Measurements from ENCODE around the gene UMODL1.

The UMODL1 gene

DNA sequence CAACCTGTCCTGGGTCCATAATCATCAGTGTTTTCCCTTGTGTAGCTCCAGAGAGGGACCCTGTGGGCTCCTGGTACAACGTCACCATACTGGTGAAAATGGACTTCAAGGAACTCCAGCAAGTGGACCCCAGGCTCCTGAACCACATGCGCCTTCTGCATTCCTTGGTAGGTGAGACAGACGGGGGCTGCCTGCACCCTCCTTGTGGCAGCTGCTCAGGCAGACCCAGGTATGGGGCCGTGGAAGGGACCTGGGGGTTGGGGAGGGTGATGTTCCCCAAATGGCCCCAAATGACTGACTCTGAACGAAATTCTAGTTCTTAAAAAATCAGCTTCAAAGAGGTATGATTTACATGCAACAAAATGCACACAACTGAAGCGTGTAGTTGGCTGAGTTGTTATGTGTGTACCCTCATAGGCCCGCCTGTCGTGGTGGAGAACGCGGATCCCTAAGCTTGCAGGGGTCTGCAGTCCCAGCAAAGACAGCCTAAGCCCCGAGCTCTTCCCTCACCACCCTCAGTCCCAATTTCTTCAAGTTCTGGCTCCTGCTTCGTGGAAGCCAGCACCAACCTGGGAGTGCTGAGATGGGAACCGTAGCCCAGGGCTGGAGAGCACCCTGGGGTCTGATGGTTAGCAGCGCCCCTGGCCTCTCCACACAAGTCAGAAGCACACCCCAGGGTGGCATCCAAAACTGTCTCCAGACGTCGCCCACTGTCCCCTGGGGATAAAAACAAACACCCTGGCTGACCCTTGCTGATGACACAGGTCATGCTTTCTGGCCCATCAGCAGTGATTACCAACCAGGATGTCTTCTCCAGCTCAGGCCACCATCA lies 14.3 kb downstream of the UMODL1 start:
- Histone ChIP-seq H3K27ac (ENCODE audit: low read depth, low read length) (no peak overlapping the region), H3K4me3 (ENCODE audit: low read depth in 1 of 2, low read length in 2 of 2) (no peak overlapping the region), H3K9me3 (ENCODE audit: low read length) (no peaks in the 10 kb centered on the region), H3K9ac (ENCODE audit: low read length) (no peak overlapping the region), H3K36me3 (ENCODE audit: insufficient read depth, low read length) (no peaks in the 10 kb centered on the region), H3K4me1 (ENCODE audit: insufficient read depth, low read length) (peaks cover 7% of the 10 kb centered on the region), H3K27me3 (ENCODE audit: control insufficient read depth in 1 of 2, insufficient read depth in 2 of 2, low read length in 2 of 2) (no peaks in the 10 kb centered on the region)

DNA sequence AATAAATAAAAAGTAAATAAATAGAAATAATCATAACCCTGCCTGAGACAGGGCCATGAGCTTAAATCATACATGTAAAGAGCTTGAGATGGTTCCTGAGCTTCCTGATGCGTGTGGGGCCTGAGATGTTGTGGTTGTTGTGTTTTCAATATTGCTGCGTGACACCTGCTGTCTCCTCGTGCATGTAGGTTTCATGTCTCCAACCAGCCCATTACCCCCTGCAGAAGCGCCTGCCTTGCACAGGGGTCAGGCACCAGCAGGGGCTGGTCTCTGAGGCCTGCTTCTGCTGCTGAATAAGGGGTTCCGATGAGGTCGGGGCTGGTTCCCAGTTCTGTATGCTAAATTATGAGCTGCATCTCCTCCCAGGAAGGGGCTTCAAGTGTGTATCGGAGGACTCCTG lies 15.9 kb downstream of the UMODL1 start:
- Histone ChIP-seq H3K27ac (ENCODE audit: low read depth, low read length) (no peak overlapping the region), H3K36me3 (ENCODE audit: insufficient read depth, low read length) (no peaks in the 10 kb centered on the region), H3K27me3 (ENCODE audit: control insufficient read depth in 1 of 2, insufficient read depth in 2 of 2, low read length in 2 of 2) (no peaks in the 10 kb centered on the region)

DNA sequence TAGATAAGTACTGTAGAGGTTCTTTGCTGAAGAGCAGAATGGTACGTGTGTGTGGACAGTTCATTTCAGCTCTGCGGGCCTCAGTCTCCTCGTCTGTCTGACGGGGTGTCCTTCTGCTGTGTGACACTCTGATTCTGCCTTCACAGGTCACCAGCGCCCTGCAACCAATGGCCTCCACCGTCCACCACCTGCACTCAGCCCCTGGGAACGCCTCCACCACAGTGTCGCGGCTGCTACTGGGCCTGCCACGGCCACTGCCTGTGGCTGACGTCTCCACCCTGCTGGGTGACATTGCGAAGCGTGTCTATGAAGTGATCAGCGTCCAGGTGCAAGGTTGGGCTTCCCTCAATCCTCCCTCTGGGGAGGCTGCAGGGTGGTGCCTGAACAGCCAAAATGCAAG lies 17.0 kb downstream of the UMODL1 start:
- no peak overlapping the region for H3K9ac ChIP-seq (ENCODE audit: low read length)
- H3K27ac ChIP-seq (ENCODE audit: low read depth, low read length) = no peak overlapping the region
- no peaks in the 10 kb centered on the region for H3K9me3 ChIP-seq (ENCODE audit: low read length)
- no peak overlapping the region for H3K4me3 ChIP-seq (ENCODE audit: low read depth in 1 of 2, low read length in 2 of 2)
- H3K4me1 ChIP-seq (ENCODE audit: insufficient read depth, low read length) = no peaks in the 10 kb centered on the region
- H3K27me3 ChIP-seq (ENCODE audit: control insufficient read depth in 1 of 2, insufficient read depth in 2 of 2, low read length in 2 of 2) = no peaks in the 10 kb centered on the region
- no peaks in the 10 kb centered on the region for H3K36me3 ChIP-seq (ENCODE audit: insufficient read depth, low read length)

More for the DNA sequence above, 15.9 kb downstream of the UMODL1 start:
- no peaks in the 10 kb centered on the region for H3K4me1 ChIP-seq (ENCODE audit: insufficient read depth, low read length)
- no peaks in the 10 kb centered on the region for H3K9me3 ChIP-seq (ENCODE audit: low read length)
- no peak overlapping the region for H3K4me3 ChIP-seq (ENCODE audit: low read depth in 1 of 2, low read length in 2 of 2)
- H3K9ac ChIP-seq (ENCODE audit: low read length) = no peak overlapping the region

DNA sequence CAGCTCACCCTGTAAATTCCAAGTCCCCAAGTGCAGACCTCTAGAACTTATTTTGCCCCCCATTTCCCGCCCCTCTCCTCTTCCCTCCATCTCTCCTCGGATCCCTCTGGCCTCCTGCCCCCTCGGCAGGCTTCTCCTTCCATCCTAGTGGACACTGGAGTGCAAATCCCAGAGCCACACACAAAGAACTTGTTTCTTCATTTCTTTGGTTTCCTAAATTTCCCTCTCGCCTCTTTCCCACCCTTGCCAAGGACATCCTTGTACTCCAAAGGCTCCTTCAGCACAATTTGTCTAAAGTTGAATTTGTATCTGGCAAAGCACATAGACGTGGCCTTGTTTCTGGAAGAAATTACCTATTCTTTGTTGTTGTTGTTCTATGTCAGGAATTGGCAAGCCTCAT lies 17.5 kb downstream of the UMODL1 start:
- Histone ChIP-seq H3K9ac (ENCODE audit: low read length) (no peak overlapping the region), H3K27ac (ENCODE audit: low read depth, low read length) (no peak overlapping the region), H3K9me3 (ENCODE audit: low read length) (no peaks in the 10 kb centered on the region), H3K27me3 (ENCODE audit: control insufficient read depth in 1 of 2, insufficient read depth in 2 of 2, low read length in 2 of 2) (no peaks in the 10 kb centered on the region), H3K4me1 (ENCODE audit: insufficient read depth, low read length) (no peaks in the 10 kb centered on the region), H3K36me3 (ENCODE audit: insufficient read depth, low read length) (no peaks in the 10 kb centered on the region), H3K4me3 (ENCODE audit: low read depth in 1 of 2, low read length in 2 of 2) (no peak overlapping the region)

DNA sequence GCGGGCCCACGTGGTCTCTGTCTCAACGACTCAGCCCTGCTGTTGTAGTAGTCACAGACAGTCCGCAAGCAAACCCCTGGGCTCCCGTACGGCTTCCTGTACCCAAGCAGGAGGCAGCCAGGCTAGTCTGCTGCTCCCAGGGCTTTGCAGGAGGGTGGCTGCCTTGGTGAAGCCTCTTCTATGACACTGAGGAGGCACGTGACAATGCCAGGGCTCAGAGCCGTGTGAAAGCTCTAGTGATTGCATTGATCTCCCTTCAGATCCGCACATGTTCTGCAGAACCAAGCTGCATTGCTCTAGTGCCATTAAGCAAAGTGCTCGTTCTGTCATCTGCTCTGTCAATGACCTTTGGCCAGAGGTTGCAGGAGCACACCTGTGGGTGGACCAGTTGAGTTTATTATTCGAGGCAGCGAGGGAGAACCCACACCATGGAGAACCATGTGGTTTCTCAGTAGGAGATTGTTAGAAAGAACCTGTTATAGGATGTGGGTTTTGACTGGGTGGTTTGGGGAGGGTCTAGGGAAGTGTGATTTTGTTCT lies 18.0 kb downstream of the UMODL1 start:
- Histone ChIP-seq H3K27ac (ENCODE audit: low read depth, low read length) (no peak overlapping the region), H3K4me3 (ENCODE audit: low read depth in 1 of 2, low read length in 2 of 2) (no peak overlapping the region), H3K4me1 (ENCODE audit: insufficient read depth, low read length) (no peaks in the 10 kb centered on the region), H3K36me3 (ENCODE audit: insufficient read depth, low read length) (no peaks in the 10 kb centered on the region), H3K9ac (ENCODE audit: low read length) (no peak overlapping the region), H3K27me3 (ENCODE audit: control insufficient read depth in 1 of 2, insufficient read depth in 2 of 2, low read length in 2 of 2) (no peaks in the 10 kb centered on the region), H3K9me3 (ENCODE audit: low read length) (no peaks in the 10 kb centered on the region)

DNA sequence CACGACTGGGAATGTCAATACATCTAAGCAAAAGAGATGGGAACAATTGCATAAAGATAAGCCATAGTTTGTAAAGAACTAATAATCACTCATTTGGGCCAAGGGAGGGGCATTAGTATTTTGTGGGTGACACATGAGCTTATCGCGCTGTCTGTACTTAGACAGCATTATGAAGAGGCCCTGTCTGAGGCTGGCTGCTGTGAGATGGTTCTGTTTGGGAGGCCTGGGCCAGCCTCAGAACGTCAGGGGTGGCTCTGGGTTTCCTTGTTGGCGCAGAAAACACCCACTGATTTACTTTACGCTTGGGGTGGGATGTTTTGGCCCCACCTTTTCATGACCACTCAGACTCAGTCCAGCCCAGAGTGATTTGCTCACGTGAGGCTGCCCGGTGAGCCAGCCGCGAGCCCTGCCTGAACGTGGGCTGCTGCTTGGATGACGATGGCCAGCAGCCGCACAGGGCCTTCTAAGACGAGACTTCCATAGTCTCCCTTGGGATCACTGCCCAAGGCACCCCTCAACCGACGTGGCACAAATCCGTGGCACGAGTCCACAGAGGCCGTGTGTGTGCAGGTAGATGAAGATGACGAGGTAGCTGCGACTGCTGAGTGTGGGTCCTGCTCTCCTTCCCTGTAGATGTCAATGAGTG lies 18.7 kb downstream of the UMODL1 start:
- H3K4me3 ChIP-seq (ENCODE audit: low read depth in 1 of 2, low read length in 2 of 2) = no peak overlapping the region

DNA sequence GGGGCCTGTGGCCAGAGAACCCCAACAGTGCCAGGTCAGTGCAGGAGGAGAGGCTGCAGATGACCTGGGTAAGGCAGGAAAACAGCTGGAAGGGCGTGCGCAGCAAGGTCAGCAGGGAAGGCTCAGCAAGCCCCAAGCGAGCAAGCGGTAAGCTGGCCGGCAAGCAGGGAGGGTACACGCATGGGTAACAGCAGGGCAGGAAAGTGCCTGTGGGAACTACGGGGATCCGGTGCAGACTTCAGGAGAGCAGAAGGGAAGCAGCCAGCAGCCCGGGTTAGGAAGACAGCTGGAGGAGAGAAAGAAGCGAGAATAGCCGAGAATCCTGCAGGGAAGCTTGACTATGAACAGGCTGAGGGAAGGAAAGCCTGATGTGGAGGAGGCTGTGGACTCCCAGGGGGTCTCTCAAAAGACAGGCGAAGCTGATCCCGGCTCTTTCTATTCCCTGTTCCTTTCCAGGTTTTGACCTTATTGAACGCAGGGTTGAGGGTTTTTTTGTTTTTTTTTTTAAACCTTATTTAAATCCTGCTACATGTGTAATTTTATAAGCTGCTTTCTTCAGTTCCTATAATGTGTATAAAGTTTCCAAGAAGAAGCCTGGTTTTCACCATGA lies 20.9 kb downstream of the UMODL1 start:
- Histone ChIP-seq H3K4me1 (ENCODE audit: insufficient read depth, low read length) (no peaks in the 10 kb centered on the region), H3K9ac (ENCODE audit: low read length) (no peak overlapping the region), H3K4me3 (ENCODE audit: low read depth in 1 of 2, low read length in 2 of 2) (no peak overlapping the region), H3K9me3 (ENCODE audit: low read length) (no peaks in the 10 kb centered on the region), H3K36me3 (ENCODE audit: insufficient read depth, low read length) (no peaks in the 10 kb centered on the region), H3K27me3 (ENCODE audit: control insufficient read depth in 1 of 2, insufficient read depth in 2 of 2, low read length in 2 of 2) (no peaks in the 10 kb centered on the region), H3K27ac (ENCODE audit: low read depth, low read length) (no peak overlapping the region)

More for the DNA sequence above, 18.7 kb downstream of the UMODL1 start:
- no peaks in the 10 kb centered on the region for H3K4me1 ChIP-seq (ENCODE audit: insufficient read depth, low read length)
- no peaks in the 10 kb centered on the region for H3K27me3 ChIP-seq (ENCODE audit: control insufficient read depth in 1 of 2, insufficient read depth in 2 of 2, low read length in 2 of 2)
- no peaks in the 10 kb centered on the region for H3K9me3 ChIP-seq (ENCODE audit: low read length)
- no peaks in the 10 kb centered on the region for H3K36me3 ChIP-seq (ENCODE audit: insufficient read depth, low read length)
- no peak overlapping the region for H3K9ac ChIP-seq (ENCODE audit: low read length)
- no peak overlapping the region for H3K27ac ChIP-seq (ENCODE audit: low read depth, low read length)

DNA sequence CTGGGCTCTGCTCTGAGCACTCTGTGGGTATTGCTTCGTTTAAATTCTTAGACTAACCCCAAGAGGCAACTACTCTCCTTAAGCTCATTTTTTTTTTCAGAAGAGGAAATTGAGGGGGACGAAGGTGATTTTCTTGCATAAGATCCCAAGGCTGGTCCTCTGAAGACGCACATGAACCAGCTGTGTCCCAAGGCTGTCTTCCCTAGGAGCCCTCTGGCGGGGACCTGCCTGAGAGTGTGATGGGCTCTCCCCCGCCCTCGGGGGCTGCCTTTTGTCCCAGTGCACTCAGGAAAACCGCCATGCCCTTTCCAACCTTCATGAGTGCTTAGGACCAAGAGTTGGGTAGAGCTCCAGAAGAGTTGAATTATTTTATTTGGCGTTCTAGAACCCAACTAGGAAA lies 21.7 kb downstream of the UMODL1 start:
- Histone ChIP-seq H3K27ac (ENCODE audit: low read depth, low read length) (no peak overlapping the region), H3K9ac (ENCODE audit: low read length) (no peak overlapping the region), H3K9me3 (ENCODE audit: low read length) (no peaks in the 10 kb centered on the region), H3K27me3 (ENCODE audit: control insufficient read depth in 1 of 2, insufficient read depth in 2 of 2, low read length in 2 of 2) (no peaks in the 10 kb centered on the region), H3K36me3 (ENCODE audit: insufficient read depth, low read length) (no peaks in the 10 kb centered on the region), H3K4me1 (ENCODE audit: insufficient read depth, low read length) (peaks cover 3% of the 10 kb centered on the region), H3K4me3 (ENCODE audit: low read depth in 1 of 2, low read length in 2 of 2) (no peak overlapping the region)

DNA sequence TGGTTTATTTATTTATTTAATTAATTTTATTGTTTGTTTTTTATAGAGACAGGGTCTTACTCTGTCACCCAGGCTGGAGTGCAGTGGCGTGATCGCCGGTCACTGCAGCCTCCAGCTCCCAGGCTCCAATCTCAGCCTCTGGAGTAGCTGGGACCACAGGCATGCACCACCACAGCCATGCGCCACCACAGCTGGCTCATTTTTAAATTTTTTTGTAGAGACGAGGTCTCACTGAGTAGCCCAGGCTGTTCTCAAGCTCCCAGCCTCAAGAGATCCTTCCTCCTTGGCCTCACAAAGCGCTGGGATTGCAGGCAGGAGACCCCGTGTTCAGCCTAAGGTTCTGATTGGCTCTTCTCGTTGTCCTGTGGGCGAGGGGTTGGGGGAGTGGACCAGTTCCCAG lies 22.1 kb downstream of the UMODL1 start:
- Histone ChIP-seq H3K36me3 (ENCODE audit: insufficient read depth, low read length) (no peaks in the 10 kb centered on the region), H3K27ac (ENCODE audit: low read depth, low read length) (no peak overlapping the region), H3K4me1 (ENCODE audit: insufficient read depth, low read length) (peaks cover 3% of the 10 kb centered on the region), H3K27me3 (ENCODE audit: control insufficient read depth in 1 of 2, insufficient read depth in 2 of 2, low read length in 2 of 2) (no peaks in the 10 kb centered on the region), H3K9ac (ENCODE audit: low read length) (no peak overlapping the region), H3K4me3 (ENCODE audit: low read depth in 1 of 2, low read length in 2 of 2) (no peak overlapping the region), H3K9me3 (ENCODE audit: low read length) (no peaks in the 10 kb centered on the region)

DNA sequence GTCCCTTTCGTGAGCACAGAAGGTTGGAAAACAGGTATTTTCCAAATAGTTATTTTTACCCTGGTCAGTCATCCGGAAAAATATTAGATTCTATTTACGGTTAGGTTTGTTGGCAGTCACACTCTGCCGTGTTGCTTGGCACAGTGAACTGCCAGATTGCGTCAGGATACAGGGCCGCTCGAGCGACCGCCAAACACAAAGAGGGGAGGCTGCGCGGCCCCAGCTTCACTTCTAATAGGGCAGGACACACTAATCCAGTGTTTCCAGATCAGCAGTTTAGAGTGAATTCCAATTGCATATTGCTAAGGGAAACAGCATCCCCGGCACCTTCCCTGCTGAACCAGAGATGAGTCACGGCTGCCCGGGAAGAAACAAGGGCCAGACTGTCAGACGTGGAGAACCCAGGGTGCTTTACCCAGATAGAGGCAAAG lies 22.9 kb downstream of the UMODL1 start:
- no peaks in the 10 kb centered on the region for H3K9me3 ChIP-seq (ENCODE audit: low read length)
- H3K9ac ChIP-seq (ENCODE audit: low read length) = no peak overlapping the region
- no peaks in the 10 kb centered on the region for H3K27me3 ChIP-seq (ENCODE audit: control insufficient read depth in 1 of 2, insufficient read depth in 2 of 2, low read length in 2 of 2)
- no peak overlapping the region for H3K27ac ChIP-seq (ENCODE audit: low read depth, low read length)
- H3K4me3 ChIP-seq (ENCODE audit: low read depth in 1 of 2, low read length in 2 of 2) = no peak overlapping the region
- no peaks in the 10 kb centered on the region for H3K36me3 ChIP-seq (ENCODE audit: insufficient read depth, low read length)
- peaks cover 3% of the 10 kb centered on the region for H3K4me1 ChIP-seq (ENCODE audit: insufficient read depth, low read length)

DNA sequence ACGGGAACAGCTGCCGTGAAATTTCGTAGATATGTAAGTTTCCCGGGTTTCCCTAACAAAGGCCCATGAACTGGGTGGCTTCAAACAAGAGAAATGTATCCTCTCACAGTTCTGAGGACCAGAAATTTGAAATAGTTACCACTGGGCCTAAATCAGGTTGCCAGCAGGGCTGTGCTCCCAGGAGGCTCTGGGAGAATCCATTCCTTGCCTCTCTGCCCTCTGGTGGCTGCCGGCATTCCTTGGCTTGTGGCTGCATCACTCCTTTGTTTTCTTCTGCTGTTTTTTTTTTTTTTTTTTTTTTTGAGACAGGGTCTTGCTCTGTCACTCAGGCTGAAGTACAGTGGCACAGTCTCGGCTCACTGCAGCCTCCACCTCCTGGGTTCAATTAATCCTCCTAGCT lies 23.7 kb downstream of the UMODL1 start:
- Histone ChIP-seq H3K36me3 (ENCODE audit: insufficient read depth, low read length) (no peaks in the 10 kb centered on the region), H3K4me3 (ENCODE audit: low read depth in 1 of 2, low read length in 2 of 2) (no peak overlapping the region), H3K4me1 (ENCODE audit: insufficient read depth, low read length) (peaks cover 3% of the 10 kb centered on the region), H3K27ac (ENCODE audit: low read depth, low read length) (no peak overlapping the region), H3K9me3 (ENCODE audit: low read length) (no peaks in the 10 kb centered on the region), H3K9ac (ENCODE audit: low read length) (no peak overlapping the region), H3K27me3 (ENCODE audit: control insufficient read depth in 1 of 2, insufficient read depth in 2 of 2, low read length in 2 of 2) (no peaks in the 10 kb centered on the region)
